GM12873 (cell line): ENCODE data around the gene TIMM17A.

Source experiments
- TF ChIP-seq, protein P1 (sequence below): IDR thresholded peaks from 2 replicates; pipeline ENCODE4 v1.5.1; 2012; ENCODE audit warnings: low read depth, mild to moderate bottlenecking, moderate library complexity, low read length, control low read depth; ENCODE audit not compliant: insufficient read depth; ENCODE audit errors: missing control alignments

Gene TIMM17A

DNA sequence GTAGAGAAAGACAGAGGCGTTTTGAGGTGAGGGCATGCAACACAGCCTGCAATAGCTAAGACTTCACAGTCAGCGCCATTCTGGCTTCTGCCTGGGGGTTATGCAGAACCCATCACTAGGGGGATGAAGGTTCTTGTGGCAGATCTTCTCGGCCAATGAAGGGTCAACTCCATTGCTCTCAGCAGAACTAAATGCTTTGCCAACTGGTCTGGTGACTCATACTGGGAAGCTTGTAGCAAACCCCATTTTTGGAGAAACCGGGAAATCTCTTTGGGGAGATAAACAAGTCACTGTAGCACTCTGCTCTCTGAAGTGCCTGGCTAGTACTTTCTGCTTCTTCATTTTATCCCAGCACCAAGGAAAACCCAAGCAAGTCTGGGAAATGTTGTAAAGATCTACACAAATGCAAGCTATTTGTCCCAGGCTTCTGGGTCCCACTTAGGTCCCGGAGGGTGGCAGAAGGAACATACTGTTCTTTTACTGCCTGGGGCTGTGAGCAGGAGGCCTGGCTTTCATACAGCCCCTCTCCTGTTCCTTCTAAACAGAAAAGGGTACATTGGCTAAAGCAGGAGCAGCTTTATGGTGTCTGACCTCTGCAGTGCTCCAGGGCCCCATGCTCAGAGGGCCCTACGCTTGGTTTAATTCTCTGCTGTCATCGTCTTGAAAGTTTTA is 37.8 kb upstream of the TIMM17A start:
- TF ChIP-seq, protein P1, sequence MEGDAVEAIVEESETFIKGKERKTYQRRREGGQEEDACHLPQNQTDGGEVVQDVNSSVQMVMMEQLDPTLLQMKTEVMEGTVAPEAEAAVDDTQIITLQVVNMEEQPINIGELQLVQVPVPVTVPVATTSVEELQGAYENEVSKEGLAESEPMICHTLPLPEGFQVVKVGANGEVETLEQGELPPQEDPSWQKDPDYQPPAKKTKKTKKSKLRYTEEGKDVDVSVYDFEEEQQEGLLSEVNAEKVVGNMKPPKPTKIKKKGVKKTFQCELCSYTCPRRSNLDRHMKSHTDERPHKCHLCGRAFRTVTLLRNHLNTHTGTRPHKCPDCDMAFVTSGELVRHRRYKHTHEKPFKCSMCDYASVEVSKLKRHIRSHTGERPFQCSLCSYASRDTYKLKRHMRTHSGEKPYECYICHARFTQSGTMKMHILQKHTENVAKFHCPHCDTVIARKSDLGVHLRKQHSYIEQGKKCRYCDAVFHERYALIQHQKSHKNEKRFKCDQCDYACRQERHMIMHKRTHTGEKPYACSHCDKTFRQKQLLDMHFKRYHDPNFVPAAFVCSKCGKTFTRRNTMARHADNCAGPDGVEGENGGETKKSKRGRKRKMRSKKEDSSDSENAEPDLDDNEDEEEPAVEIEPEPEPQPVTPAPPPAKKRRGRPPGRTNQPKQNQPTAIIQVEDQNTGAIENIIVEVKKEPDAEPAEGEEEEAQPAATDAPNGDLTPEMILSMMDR, result no peak

DNA sequence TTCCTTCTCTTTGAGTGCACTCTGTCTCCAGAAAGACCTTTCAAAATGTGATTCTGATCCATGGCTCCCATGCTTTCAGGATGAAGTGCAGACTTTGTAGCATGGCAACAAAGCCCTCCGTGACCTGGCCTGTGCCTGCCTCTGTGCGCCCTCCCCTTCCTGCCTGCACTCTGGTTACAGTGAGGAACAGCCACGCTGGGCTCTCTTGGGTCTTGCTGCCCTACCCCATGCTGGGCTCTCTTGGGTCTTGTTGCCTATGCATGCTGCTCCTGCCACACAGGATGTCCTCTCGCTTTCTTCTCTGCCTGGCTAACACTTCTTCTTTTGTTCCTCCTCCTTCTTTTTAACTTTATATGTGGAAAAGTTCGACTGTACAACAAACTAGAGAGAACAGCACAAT is 37.0 kb upstream of the TIMM17A start:
- TF ChIP-seq, protein P1, result no peak

DNA sequence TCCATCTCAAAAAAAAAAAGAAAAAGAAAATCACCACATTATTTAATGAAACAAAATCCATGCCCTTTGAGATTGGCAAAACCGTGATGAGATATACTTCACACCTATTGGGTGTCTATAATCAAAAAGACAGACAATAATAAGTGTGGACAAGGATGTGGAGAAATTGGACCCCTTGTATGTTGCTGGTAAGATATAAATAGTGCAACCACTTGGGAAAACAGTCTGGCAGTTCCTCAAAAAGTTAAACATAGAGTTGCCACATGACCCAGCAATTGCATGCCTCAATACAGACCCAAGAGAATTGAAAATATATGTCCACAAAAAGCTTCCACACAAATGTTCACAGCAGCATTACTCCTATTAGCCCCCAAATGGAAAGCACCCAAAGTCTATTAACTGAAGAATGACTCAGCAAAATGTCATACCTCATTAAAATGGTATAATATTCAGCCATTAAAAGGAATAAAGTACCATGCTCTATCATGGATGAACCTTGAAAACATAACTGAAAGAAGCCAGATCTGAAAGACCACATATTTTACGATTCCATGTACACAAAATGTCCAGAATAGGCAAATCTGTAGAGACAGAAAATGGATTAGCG is 33.2 kb upstream of the TIMM17A start:
- TF ChIP-seq, protein P1, result no peak

DNA sequence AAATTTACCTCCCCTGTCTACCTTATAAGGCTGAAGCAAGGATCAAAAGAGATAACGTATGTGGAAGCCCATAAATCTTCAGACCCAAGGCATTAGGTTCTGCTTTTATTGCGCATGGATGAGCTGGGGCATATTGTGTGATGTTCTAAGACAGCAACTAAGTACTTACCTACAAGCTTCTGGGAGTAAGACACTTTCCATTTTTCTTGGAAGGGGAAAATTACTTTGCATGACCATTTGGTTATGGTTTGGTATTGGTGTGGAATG is 30.1 kb upstream of the TIMM17A start:
- TF ChIP-seq, protein P1, result no peak

DNA sequence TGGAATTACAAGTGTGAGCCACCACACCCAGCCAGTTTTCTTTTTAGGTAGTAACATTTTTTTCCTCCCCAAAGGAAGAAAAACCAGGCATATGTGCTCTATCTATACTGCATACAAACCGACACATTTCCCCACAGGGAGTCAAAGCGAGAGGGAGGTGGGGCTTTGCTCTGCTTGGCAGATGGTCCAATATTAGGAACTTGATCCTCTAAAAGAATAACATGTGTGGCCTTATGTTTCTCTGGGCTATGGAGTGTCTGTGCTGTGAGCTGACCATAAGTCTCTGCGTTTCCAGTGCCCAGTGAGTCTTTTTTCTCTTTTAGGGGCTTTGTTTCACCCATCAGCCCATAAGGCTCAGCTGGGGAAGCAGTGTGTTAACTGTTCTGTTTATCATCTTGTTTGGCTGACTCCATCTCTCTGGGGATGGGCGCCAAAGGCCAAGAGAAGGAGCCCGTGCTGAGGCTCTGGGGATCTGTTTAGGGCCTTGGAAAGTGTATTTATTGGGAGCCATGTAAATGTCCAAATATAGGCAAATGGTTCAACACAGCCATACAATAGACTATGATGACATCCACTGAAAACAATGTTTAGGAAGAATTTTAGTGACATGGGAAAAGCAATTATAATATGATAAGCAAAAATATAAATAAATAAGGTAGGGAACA is 29.2 kb upstream of the TIMM17A start:
- TF ChIP-seq, protein P1, result no peak

DNA sequence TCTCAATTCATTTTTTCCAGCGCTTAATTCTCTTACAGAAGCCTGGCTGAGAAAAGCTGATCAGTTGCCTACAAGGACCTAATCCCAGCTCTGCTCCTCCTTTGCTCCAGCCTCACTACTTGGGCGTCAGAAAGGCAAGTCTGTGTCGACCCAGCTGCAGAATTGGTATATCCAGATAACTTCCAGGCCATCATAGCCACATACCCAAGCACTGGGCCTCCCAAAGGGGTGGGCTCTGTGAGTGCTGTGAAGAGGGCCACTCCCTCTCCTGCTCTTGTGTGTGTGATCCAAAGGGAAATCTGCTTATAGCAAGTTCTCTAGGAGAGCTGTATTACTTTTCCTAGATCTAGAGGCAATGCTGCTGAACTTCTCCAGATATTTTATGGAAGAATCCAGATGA is 27.0 kb upstream of the TIMM17A start:
- TF ChIP-seq, protein P1, result no peak

DNA sequence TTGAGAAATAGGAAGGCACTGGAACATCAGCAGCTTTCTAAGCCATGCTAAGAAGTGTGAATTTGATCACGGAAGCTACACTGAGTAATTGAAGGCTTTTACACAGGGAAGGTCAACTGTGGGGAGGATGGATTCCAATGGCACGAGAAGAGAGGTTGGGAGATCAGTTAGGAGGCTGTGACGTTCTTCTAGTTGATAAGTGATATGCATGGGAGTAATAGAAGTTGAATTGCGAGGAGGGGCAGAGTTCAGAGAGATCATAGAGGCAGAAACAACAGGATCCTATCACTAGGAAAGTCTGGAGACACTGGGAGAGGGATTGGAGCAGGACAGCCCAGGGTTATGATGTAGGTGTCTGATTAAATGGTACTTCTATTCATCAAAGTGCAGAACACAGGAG is 25.2 kb upstream of the TIMM17A start:
- TF ChIP-seq, protein P1, result no peak
